Activated T-cell treated with anti-CD3 and anti-CD28 coated beads, Interleukin-2, amount 50 U/mL, for 4 hours (primary cell): ENCODE data around the gene DENND1A. TPM values are rescaled to one million over a fixed set of nuclear protein-coding genes. Genes with fewer than 3 reads are reported as not detected.

Experiments used
- ATAC-seq, 2 donors: fragments of 200-7000 bp; cut with Tn5 transposase; one replicate each; pipeline ENCODE4 v1.10.0; 2021
- DNase-seq: peaks from one replicate; pipeline ENCODE4 v3.0.0-alpha.2; 2020
- H3K27me3 Mint-ChIP-seq: one replicate; pipeline ENCODE4 v1.8.0; 2021; ENCODE audit warnings: low read depth, mixed read lengths
- H3K36me3 Mint-ChIP-seq: one replicate; pipeline ENCODE4 v1.8.0; 2022; ENCODE audit warnings: mixed read lengths; ENCODE audit not compliant: insufficient read depth
- H3K4me1 Mint-ChIP-seq: one replicate; pipeline ENCODE4 v1.8.0; 2021; ENCODE audit warnings: low read depth, mixed read lengths
- H3K4me3 Mint-ChIP-seq: one replicate; pipeline ENCODE4 v1.8.0; 2021; ENCODE audit warnings: mild to moderate bottlenecking, moderate library complexity, mixed read lengths
- H3K9me3 Mint-ChIP-seq: one replicate; pipeline ENCODE4 v1.8.0; 2021; ENCODE audit warnings: mixed read lengths
- total RNA-seq, 3 donors: library from RNA; stranded (reverse); gene quantifications; one replicate each; pipeline ENCODE4 v1.2.1, GENCODE V29; 2021

The DENND1A gene
- total RNA-seq, 3 donors from 2014 or later = 15.5 to 21.7 (median 16.9) TPM

DNA sequence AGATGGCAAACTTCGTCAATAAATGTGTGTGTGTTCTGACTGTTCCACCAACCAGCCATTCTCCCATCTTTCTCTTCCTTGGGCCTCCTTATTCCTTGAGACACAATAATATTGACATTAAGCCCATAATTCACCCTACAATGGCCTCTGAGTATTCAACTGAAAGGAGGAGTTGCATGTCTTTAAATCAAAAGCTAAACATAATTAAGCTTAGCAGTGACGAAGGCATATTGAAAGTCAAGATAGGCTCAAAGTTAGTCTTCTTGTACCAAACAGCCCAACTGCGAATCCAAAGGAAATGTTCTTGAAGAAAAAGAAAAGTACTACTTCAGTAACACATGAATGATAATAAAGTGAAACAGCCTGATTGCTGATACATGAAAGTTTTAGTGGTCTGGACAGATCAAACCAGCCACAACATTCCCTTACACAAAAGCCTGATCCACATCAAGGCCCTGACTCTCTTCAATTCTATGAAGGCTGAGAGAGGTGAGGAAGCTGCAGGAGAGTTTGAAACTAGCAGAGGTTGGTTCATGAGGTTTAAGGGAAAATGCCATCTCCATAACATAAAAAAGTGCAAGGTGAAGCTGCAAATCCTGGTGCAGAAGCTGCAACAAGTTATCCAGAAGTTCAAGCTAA, 81.4 kb downstream of the DENND1A start:
- Mint-ChIP-seq H3K4me3 (no peak overlapping the region), H3K27me3 (no peaks in the 10 kb centered on the region), H3K4me1 (peaks cover 10% of the 10 kb centered on the region), H3K36me3 (peaks cover 32% of the 10 kb centered on the region), H3K9me3 (peaks cover 29% of the 10 kb centered on the region)
- no peak for ATAC-seq
- no peak for DNase-seq

- no peak for DNase-seq
- Mint-ChIP-seq H3K4me1 (peaks cover 10% of the 10 kb centered on the region), H3K27me3 (no peaks in the 10 kb centered on the region), H3K9me3 (peaks cover 32% of the 10 kb centered on the region), H3K36me3 (peaks cover 43% of the 10 kb centered on the region), H3K4me3 (no peak overlapping the region)
- ATAC-seq = no peak
Observed at GRCh38 chr9:123846966-123847365, 83.0 kb downstream of the DENND1A start.

DNA sequence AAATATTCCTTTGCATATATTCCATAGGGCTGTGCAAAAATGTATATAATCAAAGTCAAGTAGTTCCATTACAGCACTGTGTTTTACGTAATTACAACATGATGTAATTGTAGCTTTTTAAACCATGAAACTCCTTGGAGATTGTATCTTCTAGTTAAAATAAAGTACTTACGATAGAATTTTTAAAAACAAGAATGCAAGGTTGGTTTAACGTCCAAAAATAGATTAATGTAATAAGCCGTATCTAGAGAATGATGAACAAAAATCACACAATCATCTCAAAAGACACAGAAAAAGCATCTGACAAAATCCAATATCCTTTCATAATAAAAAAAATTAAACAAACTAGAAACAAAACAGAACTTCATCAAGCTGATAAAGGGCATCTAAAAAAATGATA, 86.2 kb downstream of the DENND1A start:
- Mint-ChIP-seq H3K36me3 (peaks cover 46% of the 10 kb centered on the region), H3K9me3 (peaks cover 34% of the 10 kb centered on the region), H3K4me1 (peaks cover 5% of the 10 kb centered on the region), H3K4me3 (no peak overlapping the region), H3K27me3 (no peaks in the 10 kb centered on the region)
- no peak for DNase-seq
- ATAC-seq = no peak

GRCh38 chr9:123835821-123836220, 94.1 kb downstream of the DENND1A start:
- Mint-ChIP-seq H3K36me3 (peaks cover 20% of the 10 kb centered on the region), H3K4me1 (peaks cover 20% of the 10 kb centered on the region), H3K27me3 (no peaks in the 10 kb centered on the region), H3K4me3 (no peak overlapping the region), H3K9me3 (peaks cover 18% of the 10 kb centered on the region)
- ATAC-seq = no peak
- DNase-seq = no peak

- H3K4me3 Mint-ChIP-seq = peak overlapping the region; percentile 42
- no peak for ATAC-seq
- peaks cover 20% of the 10 kb centered on the region for H3K4me1 Mint-ChIP-seq
- no peaks in the 10 kb centered on the region for H3K27me3 Mint-ChIP-seq
- no peak for DNase-seq
- H3K36me3 Mint-ChIP-seq = peaks cover 21% of the 10 kb centered on the region
- H3K9me3 Mint-ChIP-seq = peaks cover 22% of the 10 kb centered on the region
Observed at GRCh38 chr9:123834889-123835562, 94.9 kb downstream of the DENND1A start.

DNA sequence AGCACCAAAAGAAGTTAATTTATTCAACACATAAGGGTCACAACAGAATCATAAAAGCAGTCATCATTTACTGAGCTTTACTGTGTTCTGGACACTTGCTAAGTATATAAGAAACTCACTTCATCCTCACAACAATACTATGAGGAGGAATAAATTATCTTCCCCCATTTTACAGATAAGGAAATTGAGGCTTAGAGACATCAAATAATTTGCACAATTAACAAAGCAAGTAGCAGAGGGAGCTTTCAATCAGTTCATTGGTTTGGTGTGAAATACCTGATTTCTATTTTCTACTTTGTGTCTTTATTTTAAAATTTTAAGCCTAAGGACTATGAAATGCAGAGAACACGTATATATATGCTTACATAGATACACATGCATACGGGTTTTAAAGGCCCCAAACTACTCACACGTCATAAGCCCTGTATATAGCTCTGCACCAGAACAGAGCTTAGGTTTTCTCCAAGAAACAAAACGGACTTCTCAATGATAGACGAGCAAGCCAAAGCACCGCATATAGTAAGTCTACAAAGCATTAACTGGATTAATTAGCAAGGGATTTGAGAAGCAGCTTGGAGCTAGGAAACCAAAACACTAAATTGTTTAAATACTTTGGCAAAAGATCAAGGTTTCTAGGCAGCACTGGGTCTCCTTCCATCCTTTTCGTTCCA, 95.6 kb downstream of the DENND1A start:
- Mint-ChIP-seq H3K36me3 (peaks cover 28% of the 10 kb centered on the region), H3K4me1 (peaks cover 20% of the 10 kb centered on the region), H3K9me3 (peaks cover 28% of the 10 kb centered on the region), H3K27me3 (no peaks in the 10 kb centered on the region), H3K4me3 (no peak overlapping the region)
- ATAC-seq (no peak), DNase-seq (no peak)

DNA sequence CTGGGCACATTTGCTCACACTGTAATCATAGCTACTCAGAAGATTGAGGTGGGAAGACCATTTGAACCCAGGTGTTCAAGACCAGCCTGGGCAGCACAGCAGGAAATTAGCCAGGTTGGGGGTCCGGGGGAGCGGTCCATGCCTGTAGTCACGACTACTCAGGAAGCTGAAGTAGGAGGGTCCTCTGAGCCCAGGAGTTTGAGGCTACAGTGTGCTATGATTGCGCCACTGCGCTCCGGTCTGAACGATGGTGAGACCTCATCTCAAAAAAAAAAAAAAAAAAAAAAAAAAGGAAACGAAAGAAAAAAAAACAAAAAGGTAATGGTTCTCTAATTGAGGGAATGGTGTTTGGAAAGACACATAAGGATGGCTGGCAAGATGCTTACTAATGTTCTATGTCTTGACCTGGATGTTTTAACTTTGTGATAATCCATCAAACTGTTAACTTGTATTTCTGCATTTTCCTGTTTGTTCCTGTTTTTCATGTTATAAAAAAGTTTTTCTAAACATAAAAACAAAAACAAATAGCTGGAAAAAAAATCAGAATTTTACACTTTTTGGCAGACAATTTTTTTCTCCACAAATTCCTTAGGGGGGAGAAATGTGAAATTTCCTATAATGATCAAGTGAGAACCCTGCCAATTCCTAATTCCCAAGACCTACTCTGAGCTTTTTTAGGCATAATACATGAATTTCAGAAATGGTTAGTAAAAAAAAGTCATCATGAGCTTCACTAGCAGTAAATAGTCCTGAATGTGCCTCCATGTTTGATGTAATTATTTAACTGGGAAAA, 96.9 kb downstream of the DENND1A start:
- no peak for DNase-seq
- Mint-ChIP-seq H3K4me1 (peaks cover 18% of the 10 kb centered on the region), H3K27me3 (no peaks in the 10 kb centered on the region), H3K36me3 (peaks cover 35% of the 10 kb centered on the region), H3K4me3 (no peak overlapping the region), H3K9me3 (peaks cover 36% of the 10 kb centered on the region)
- ATAC-seq = no peak

DNA sequence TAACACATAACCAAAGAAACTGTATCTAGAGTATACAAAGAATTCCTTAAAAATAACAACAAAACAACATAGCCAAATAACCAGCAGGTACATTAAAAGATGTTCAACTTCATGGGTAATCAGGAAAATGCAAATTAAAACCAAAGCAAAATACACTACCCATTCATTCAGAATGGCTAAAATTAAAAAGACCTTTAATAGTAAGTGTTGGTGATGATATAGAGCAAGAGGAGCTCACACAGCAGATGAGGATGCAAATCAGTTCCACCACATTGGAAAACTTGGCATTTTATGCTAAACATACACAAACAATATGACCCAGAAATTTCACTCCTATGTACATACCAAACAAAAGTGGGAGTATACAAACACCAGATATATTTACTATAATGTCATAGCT, 97.8 kb downstream of the DENND1A start:
- H3K4me1 Mint-ChIP-seq = peaks cover 18% of the 10 kb centered on the region
- peaks cover 38% of the 10 kb centered on the region for H3K36me3 Mint-ChIP-seq
- ATAC-seq (no peak), DNase-seq (no peak)
- no peaks in the 10 kb centered on the region for H3K27me3 Mint-ChIP-seq
- no peak overlapping the region for H3K4me3 Mint-ChIP-seq
- peaks cover 44% of the 10 kb centered on the region for H3K9me3 Mint-ChIP-seq

- H3K36me3 Mint-ChIP-seq = peaks cover 45% of the 10 kb centered on the region
Observed at GRCh38 chr9:123828449-123828848, 101.5 kb downstream of the DENND1A start.

DNA sequence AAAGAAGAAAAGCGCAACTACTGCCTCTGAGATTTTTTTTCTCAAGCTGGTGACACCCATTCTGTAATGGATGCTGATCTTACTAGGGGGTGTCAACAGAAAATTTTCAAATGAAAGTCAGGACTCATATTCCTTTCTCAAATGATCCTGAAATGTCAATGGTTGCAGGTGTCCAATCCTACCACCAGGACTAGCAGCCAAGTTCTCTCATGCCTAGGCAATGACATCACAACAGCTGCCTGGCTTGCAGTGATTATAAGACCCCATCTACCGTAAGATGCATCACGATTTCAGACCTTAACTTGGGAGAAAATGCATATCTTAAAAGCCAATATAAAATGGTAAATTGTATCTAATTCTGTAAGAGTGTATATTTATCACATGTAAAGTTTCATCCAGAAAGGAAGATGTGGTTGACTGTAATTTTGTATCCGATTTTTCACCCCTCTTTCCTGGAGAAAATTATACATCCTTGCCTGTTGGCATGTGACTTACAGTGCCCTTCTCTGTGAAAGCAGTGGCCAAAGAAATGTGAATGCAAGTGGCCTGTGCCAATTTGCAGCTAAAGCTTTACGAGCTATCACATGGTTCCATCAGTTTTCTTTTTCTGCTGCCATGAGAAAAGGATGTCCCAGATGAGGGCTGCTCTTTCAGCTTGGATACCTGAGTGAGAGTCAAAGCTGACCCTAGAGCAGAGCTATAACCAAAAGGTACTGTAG, 104.4 kb downstream of the DENND1A start:
- Mint-ChIP-seq H3K4me3 (no peak overlapping the region), H3K36me3 (peaks cover 34% of the 10 kb centered on the region), H3K9me3 (peaks cover 28% of the 10 kb centered on the region), H3K27me3 (no peaks in the 10 kb centered on the region), H3K4me1 (peaks cover 3% of the 10 kb centered on the region)
- DNase-seq = no peak
- no peak for ATAC-seq

More at GRCh38 chr9:123828449-123828848, 101.5 kb downstream of the DENND1A start:
- no peak overlapping the region for H3K4me3 Mint-ChIP-seq
- H3K9me3 Mint-ChIP-seq = peaks cover 44% of the 10 kb centered on the region
- no peaks in the 10 kb centered on the region for H3K27me3 Mint-ChIP-seq
- DNase-seq = no peak
- ATAC-seq = no peak
- H3K4me1 Mint-ChIP-seq = peaks cover 3% of the 10 kb centered on the region

DNA sequence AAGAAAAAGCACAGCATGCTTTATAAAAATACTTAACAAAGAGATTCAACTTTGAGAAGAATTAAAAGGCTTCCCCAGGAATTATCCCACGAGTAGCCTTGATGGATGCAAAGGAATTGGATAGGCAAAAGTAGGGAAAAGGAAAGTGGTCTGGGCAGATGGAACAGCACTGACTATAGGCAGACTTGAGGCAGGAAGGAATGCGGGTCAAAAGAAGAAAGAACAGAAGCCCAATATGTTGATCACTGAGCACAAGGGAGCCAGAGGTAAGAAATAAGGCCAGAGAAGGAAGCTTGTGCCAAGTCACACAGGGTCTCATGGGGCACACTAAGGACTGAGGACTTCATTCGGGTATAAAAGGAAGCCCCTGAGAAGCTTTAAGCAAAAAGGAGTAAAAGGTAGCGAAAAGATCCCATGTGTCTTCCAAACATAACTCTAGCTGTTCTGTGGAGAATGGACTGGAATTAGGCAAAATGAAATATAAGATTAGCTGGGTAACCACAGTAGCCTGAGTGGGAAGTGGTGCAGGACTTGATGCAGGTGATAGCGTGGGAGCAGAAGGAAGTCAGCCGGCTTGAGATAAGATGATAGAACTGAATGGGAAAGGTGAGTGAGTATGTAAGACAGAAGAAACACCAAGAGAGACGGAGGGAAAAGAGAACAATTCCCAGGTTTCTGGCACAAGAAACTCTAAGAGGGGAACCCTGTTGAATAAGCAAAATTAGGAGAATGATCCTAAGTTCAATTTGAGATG, 106.6 kb downstream of the DENND1A start:
- DNase-seq (no peak), ATAC-seq (no peak)
- no peak overlapping the region for H3K4me3 Mint-ChIP-seq
- peaks cover 15% of the 10 kb centered on the region for H3K36me3 Mint-ChIP-seq
- H3K27me3 Mint-ChIP-seq = no peaks in the 10 kb centered on the region
- peaks cover 3% of the 10 kb centered on the region for H3K4me1 Mint-ChIP-seq
- peaks cover 11% of the 10 kb centered on the region for H3K9me3 Mint-ChIP-seq

- DNase-seq (no peak), ATAC-seq (no peak)
- H3K4me3 Mint-ChIP-seq = no peak overlapping the region
- no peaks in the 10 kb centered on the region for H3K27me3 Mint-ChIP-seq
- no peaks in the 10 kb centered on the region for H3K9me3 Mint-ChIP-seq
- H3K36me3 Mint-ChIP-seq = peaks cover 10% of the 10 kb centered on the region
- peaks cover 3% of the 10 kb centered on the region for H3K4me1 Mint-ChIP-seq
Observed at GRCh38 chr9:123821619-123822018, 108.3 kb downstream of the DENND1A start.

GRCh38 chr9:123820139-123820538, 109.8 kb downstream of the DENND1A start:
- ATAC-seq = no peak
- Mint-ChIP-seq H3K4me3 (no peak overlapping the region), H3K36me3 (peaks cover 7% of the 10 kb centered on the region), H3K9me3 (no peaks in the 10 kb centered on the region), H3K4me1 (peaks cover 3% of the 10 kb centered on the region), H3K27me3 (no peaks in the 10 kb centered on the region)
- no peak for DNase-seq
